RKO (cell line): ENCODE measurements around the gene CCNG2.

ENCODE experiments used
- DNase-seq: peaks from one replicate; pipeline ENCODE4 v3.0.0-alpha.2; 2016; ENCODE audit warnings: low spot score

The CCNG2 gene

GRCh38 chr4:77177199-77177598 lies 20.2 kb downstream of the CCNG2 start:
- DNase-seq: no peak

GRCh38 chr4:77178560-77178959 lies 21.6 kb downstream of the CCNG2 start:
- no peak for DNase-seq

- no peak for DNase-seq
Measured at GRCh38 chr4:77179519-77179918, 22.5 kb downstream of the CCNG2 start.

GRCh38 chr4:77181720-77182119 lies 24.7 kb downstream of the CCNG2 start:
- DNase-seq: no peak

GRCh38 chr4:77183777-77184420 lies 26.9 kb downstream of the CCNG2 start:
- DNase-seq: no peak

GRCh38 chr4:77184974-77185373 lies 28.0 kb downstream of the CCNG2 start:
- no peak for DNase-seq

GRCh38 chr4:77185686-77186085 lies 28.7 kb downstream of the CCNG2 start:
- DNase-seq: no peak

GRCh38 chr4:77187322-77187721 lies 30.3 kb downstream of the CCNG2 start:
- DNase-seq: no peak

GRCh38 chr4:77188498-77189220 lies 31.7 kb downstream of the CCNG2 start:
- DNase-seq: no peak

GRCh38 chr4:77189412-77189811 lies 32.4 kb downstream of the CCNG2 start:
- DNase-seq: no peak

GRCh38 chr4:77190053-77190452 lies 33.0 kb downstream of the CCNG2 start:
- no peak for DNase-seq

GRCh38 chr4:77193046-77193445 lies 36.0 kb downstream of the CCNG2 start:
- DNase-seq: no peak

GRCh38 chr4:77193511-77194102 lies 36.6 kb downstream of the CCNG2 start:
- no peak for DNase-seq

GRCh38 chr4:77194366-77194765 lies 37.4 kb downstream of the CCNG2 start:
- DNase-seq: no peak

- DNase-seq: no peak
Measured at GRCh38 chr4:77194989-77195388, 38.0 kb downstream of the CCNG2 start.

GRCh38 chr4:77196866-77197265 lies 39.9 kb downstream of the CCNG2 start:
- DNase-seq: no peak

GRCh38 chr4:77197361-77197760 lies 40.4 kb downstream of the CCNG2 start:
- no peak for DNase-seq

- no peak for DNase-seq
Measured at GRCh38 chr4:77197831-77198230, 40.8 kb downstream of the CCNG2 start.

GRCh38 chr4:77199276-77199675 lies 42.3 kb downstream of the CCNG2 start:
- DNase-seq: no peak

GRCh38 chr4:77199701-77200100 lies 42.7 kb downstream of the CCNG2 start:
- no peak for DNase-seq

- DNase-seq: peak; percentile 30
Measured at GRCh38 chr4:77201343-77201742, 44.3 kb downstream of the CCNG2 start.

GRCh38 chr4:77201857-77202256 lies 44.9 kb downstream of the CCNG2 start:
- DNase-seq: no peak

GRCh38 chr4:77202491-77202890 lies 45.5 kb downstream of the CCNG2 start:
- no peak for DNase-seq
